Hepatocyte (in vitro differentiated cells): ENCODE measurements around the gene LRRFIP1.

ENCODE experiments used
- CTCF ChIP-seq: fragments of 200-600 bp; sonication (generic); IDR thresholded peaks from 2 replicates; pipeline ENCODE4 v1.5.1; 2016; ENCODE audit warnings: antibody characterized with exemption, mild to moderate bottlenecking; ENCODE audit not compliant: poor library complexity
- EZH2 ChIP-seq: fragments of 200-600 bp; sonication (generic); IDR thresholded peaks from 2 replicates; pipeline ENCODE4 v1.6.1; 2016; ENCODE audit warnings: antibody characterized with exemption, mild to moderate bottlenecking, borderline replicate concordance

DNA sequence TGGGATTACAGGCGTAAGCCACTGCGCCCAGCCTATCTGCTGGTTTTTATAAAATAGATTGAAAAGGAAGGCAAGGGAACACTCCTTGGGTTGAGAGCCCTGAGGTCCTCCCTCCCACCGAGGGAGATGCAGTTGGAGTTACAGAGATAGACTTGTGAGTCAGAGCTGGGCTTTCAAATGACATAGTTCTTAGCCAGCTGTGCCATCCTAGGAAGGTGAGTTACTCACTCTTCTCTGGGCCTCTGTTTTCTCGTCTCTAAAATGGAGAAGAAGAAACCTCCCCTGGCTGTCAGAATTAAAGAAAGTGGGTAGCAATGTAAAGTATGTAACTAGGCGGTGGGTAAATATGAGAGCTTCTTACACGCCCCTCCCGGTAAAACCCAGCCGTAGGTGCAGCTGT, 2.4 kb downstream of the LRRFIP1 start:
- TF ChIP-seq CTCF (no peak), EZH2 (no peak)
